Peyer's patch (tissue), 4 donors: Measurements from ENCODE around the gene DRAM2.

Experiments
- CTCF ChIP-seq, 6 experiments: fragments of 450-650 bp in 4 of 6; fragments of 200-600 bp in 2 of 6; sonication (generic) in 1 of 6; IDR thresholded peaks; one replicate each; pipeline ENCODE4 v1.5.1; 2017 to 2019; ENCODE audit warnings: antibody characterized with exemption in 6 of 6, mild to moderate bottlenecking in 3 of 6, moderate library complexity in 1 of 6
- POLR2A ChIP-seq, 2 donors: fragments of 450-650 bp; IDR thresholded peaks; one replicate each; pipeline ENCODE4 v1.5.1; 2017; ENCODE audit warnings: antibody characterized with exemption in 2 of 2, mild to moderate bottlenecking in 2 of 2, moderate library complexity in 2 of 2

- TF ChIP-seq POLR2A (IDR thresholded peaks at IDR 0.05), result no peak
- no peak for TF ChIP-seq CTCF (IDR thresholded peaks at IDR 0.05)
Observed at GRCh38 chr1:111176678-111177077, 36.8 kb upstream of the DRAM2 start.
